Osteoblast (primary cell): Measurements from ENCODE around the gene CDH4. TPM values are rescaled to one million over a fixed set of nuclear protein-coding genes. Genes with fewer than 3 reads are reported as not detected.

Experiments used
- DNase-seq: peaks from one replicate; pipeline ENCODE4 v3.0.0; 2011; ENCODE audit warnings: low spot score, mixed read lengths; ENCODE audit not compliant: insufficient read length; ENCODE audit errors: missing footprints
- H2AFZ ChIP-seq: 2 replicates; pipeline ENCODE4 v1.6.0; 2011; ENCODE audit warnings: mild to moderate bottlenecking, low read length
- H3K27ac ChIP-seq: 2 replicates; pipeline ENCODE4 v1.5.1; 2011; ENCODE audit warnings: mild to moderate bottlenecking, low read depth, low read length, moderate library complexity
- H3K27me3 ChIP-seq: 2 replicates; pipeline ENCODE4 v1.6.0; 2012; ENCODE audit warnings: mild to moderate bottlenecking, control low read depth, inconsistent platforms, low read length, moderate library complexity; ENCODE audit not compliant: insufficient read depth
- H3K36me3 ChIP-seq: 2 replicates; pipeline ENCODE4 v1.5.1; 2011; ENCODE audit warnings: mild to moderate bottlenecking, low read length, control low read depth, moderate library complexity; ENCODE audit not compliant: insufficient read depth
- H3K4me1 ChIP-seq: 2 replicates; pipeline ENCODE4 v1.5.1; 2011; ENCODE audit warnings: mild to moderate bottlenecking, low read length, control low read depth, moderate library complexity; ENCODE audit not compliant: insufficient read depth
- H3K4me2 ChIP-seq: 2 replicates; pipeline ENCODE4 v1.6.0; 2011; ENCODE audit warnings: mild to moderate bottlenecking, low read length; ENCODE audit not compliant: insufficient read depth
- H3K4me3 ChIP-seq: fragments of 200-600 bp; sonication (generic); 3 replicates; pipeline ENCODE4 v1.5.1; 2012; ENCODE audit warnings: mild to moderate bottlenecking, low read length, inconsistent platforms; ENCODE audit not compliant: insufficient read depth
- H3K79me2 ChIP-seq: 2 replicates; pipeline ENCODE4 v1.6.0; 2012; ENCODE audit warnings: mild to moderate bottlenecking, low read length, control low read depth, inconsistent platforms; ENCODE audit not compliant: insufficient read depth
- H3K9me3 ChIP-seq: 2 replicates; pipeline ENCODE4 v1.5.1; 2011; ENCODE audit warnings: low read depth, low read length, control low read depth
- H4K20me1 ChIP-seq: 2 replicates; pipeline ENCODE4 v1.6.0; 2012; ENCODE audit warnings: mild to moderate bottlenecking, low read length, control low read depth; ENCODE audit not compliant: insufficient read depth
- total RNA-seq: library from RNA; depleted of rRNA; stranded (reverse); fragments of >200 nt; gene quantifications from 2 replicates; pipeline ENCODE4 v1.2.3, GENCODE V29; 2012
- TF ChIP-seq, protein P1 (sequence below): IDR thresholded peaks from 2 replicates; pipeline ENCODE4 v1.5.1; 2011; ENCODE audit warnings: mild to moderate bottlenecking, low read depth, low read length, moderate library complexity; ENCODE audit errors: extremely low read depth

CDH4 gene
- total RNA-seq, 1 donor: 1.1 TPM

DNA sequence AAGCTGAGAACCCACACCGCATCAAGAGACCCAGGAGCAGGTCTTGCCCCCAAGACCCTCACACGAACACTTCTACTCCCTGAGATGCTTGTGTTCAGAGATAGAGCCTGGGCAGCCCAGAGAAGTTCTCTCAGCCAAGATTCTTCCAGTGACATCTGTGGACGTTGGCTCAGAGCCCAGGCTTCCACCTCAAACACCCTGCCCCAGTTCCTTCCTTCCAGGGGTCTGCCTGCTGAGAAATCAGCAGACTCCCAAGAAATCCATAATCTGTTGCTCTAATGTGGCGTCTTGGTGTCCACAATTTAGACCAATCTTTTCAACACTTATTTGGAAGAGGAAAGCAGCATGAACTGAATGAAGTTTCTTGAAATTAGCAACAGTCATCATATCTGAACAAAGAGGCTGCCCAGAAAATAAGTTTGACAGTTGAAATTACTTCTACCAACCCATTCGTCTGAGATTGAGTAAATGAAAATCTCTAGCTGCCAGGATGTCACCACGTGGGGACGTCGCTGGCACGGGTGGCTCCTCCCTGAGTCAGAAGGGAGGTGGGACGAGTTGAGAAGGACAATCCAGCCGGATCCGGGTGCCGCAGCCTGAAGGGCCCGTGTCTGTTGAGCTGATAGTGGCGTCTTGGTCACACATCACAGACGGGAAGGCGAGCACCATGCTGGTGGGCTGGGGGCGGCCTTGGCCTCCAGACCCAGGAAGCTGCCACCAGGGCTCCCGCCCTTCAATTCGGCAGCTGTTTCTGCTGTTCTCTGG, 412.7 kb downstream of the CDH4 start:
- H3K4me1 ChIP-seq: no peaks in the 10 kb centered on the region
- no peaks in the 10 kb centered on the region for H3K27me3 ChIP-seq
- no peaks in the 10 kb centered on the region for H4K20me1 ChIP-seq
- no peaks in the 10 kb centered on the region for H3K36me3 ChIP-seq
- DNase-seq: no peak
- H3K27ac ChIP-seq: no peak overlapping the region
- no peak overlapping the region for H2AFZ ChIP-seq
- TF ChIP-seq, protein P1, sequence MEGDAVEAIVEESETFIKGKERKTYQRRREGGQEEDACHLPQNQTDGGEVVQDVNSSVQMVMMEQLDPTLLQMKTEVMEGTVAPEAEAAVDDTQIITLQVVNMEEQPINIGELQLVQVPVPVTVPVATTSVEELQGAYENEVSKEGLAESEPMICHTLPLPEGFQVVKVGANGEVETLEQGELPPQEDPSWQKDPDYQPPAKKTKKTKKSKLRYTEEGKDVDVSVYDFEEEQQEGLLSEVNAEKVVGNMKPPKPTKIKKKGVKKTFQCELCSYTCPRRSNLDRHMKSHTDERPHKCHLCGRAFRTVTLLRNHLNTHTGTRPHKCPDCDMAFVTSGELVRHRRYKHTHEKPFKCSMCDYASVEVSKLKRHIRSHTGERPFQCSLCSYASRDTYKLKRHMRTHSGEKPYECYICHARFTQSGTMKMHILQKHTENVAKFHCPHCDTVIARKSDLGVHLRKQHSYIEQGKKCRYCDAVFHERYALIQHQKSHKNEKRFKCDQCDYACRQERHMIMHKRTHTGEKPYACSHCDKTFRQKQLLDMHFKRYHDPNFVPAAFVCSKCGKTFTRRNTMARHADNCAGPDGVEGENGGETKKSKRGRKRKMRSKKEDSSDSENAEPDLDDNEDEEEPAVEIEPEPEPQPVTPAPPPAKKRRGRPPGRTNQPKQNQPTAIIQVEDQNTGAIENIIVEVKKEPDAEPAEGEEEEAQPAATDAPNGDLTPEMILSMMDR: no peak
- no peak overlapping the region for H3K4me3 ChIP-seq
- H3K79me2 ChIP-seq: no peaks in the 10 kb centered on the region
- no peaks in the 10 kb centered on the region for H3K9me3 ChIP-seq
- H3K4me2 ChIP-seq: no peak overlapping the region

DNA sequence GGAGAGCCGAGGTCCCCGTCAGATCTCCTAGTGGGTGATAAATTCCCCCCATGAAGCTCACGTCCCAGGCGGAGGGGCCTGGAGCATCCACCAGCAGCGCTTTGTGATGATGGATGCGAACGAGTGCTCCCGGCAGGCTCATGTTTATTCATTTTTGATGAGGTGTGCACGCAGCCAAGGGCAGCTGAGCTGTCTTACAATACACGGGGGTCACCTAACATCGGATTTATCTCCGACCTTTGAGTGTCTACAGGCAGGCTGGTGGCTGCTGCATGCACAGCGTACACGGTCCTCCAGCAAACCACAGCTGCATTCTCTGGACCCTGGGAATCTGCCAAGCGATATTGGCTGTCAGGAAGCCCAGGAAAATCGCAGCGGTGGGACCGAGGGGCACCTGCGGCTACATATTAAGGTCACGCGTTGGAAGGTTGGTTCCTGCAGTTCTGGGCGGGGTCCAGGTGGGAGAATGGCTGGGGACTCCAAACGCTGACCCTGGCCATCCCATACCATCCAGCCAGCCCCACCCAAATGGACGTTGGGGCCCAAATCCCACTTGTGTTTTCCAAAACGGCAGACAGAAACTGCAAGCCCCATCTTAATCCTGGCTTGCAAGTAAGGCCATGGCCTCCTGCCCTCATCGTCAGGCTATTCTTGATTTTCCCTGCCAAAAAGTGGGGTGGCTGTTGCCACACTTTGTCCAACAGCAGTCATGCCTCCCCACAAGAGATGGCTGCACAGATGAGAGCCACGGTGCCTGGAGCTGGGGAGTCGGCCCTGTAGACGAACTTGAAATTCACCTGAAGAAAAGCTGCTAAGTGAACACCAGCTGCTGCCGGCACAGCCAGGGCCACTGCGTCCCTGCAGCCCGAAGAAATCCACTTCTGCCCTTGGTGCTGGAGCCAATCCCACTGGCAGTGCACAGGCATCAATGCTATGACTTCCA, 413.7 kb downstream of the CDH4 start:
- Histone ChIP-seq H3K4me2 (no peak overlapping the region), H3K9me3 (no peaks in the 10 kb centered on the region), H3K4me3 (no peak overlapping the region), H3K4me1 (no peaks in the 10 kb centered on the region), H3K36me3 (no peaks in the 10 kb centered on the region), H2AFZ (no peak overlapping the region), H4K20me1 (no peaks in the 10 kb centered on the region), H3K27ac (no peak overlapping the region), H3K27me3 (no peaks in the 10 kb centered on the region), H3K79me2 (no peaks in the 10 kb centered on the region)
- no peak for DNase-seq
- TF ChIP-seq, protein P1: no peak

DNA sequence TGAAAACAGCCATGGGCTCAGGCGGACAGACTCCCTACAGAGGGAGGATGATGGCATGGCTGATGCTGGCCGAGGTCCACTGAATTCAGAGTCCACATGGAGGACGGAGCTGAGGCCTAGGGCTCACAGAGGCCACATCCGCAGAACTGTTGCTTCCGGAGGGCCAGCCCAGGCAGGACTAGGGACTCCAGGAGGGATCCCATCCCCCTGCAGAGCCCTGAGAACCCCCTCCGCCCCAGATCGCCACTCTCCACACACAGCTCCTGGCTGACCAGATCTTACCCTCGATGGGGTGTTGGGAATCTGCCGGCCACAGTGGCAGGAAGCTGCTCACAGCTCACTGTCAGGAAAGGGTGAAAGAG, 414.4 kb downstream of the CDH4 start:
- DNase-seq: peak; percentile 69
- Histone ChIP-seq H3K4me3 (no peak overlapping the region), H3K36me3 (no peaks in the 10 kb centered on the region), H3K9me3 (no peaks in the 10 kb centered on the region), H3K79me2 (no peaks in the 10 kb centered on the region), H3K4me1 (no peaks in the 10 kb centered on the region), H3K27ac (no peak overlapping the region), H3K27me3 (no peaks in the 10 kb centered on the region), H3K4me2 (no peak overlapping the region), H2AFZ (no peak overlapping the region), H4K20me1 (no peaks in the 10 kb centered on the region)
- TF ChIP-seq, protein P1: no peak
